Endothelial cell of umbilical vein (primary cell): Measurements from ENCODE around the gene MAP7D2. TPM values are rescaled to one million over a fixed set of nuclear protein-coding genes. Genes with fewer than 3 reads are reported as not detected.

Experiments used
- BruUV-seq: library from RNA; stranded (reverse); fragments of 400-500 nt; replicated peaks from 2 replicates; lab custom pipeline; 2021; lab: Mats Ljungman, UMichigan
- CTCF ChIA-PET: fragments of 300-600, 350-600 bp; sonication (Branson Sonifier 250); formaldehyde crosslinking; loops from one replicate; lab custom pipeline; 2021; ENCODE audit warnings: antibody characterized with exemption, inconsistent platforms; lab: Charles Lee
- POLR2A ChIA-PET: fragments of 300-600, 350-600 bp; sonication (Branson Sonifier 250); formaldehyde crosslinking; loops from one replicate; lab custom pipeline; 2021; ENCODE audit warnings: antibody characterized with exemption, inconsistent platforms; lab: Charles Lee
- DNase-seq: peaks from one replicate; pipeline ENCODE4 v3.0.0-alpha.2; 2011; ENCODE audit warnings: low read depth, low spot score
- FAIRE-seq: peaks from 2 replicates; lab custom pipeline; 2011; peaks lifted over from hg19 to GRCh38; lab: Jason Lieb, UNC
- H2AFZ ChIP-seq: 2 replicates; pipeline ENCODE4 v1.6.0; 2012; ENCODE audit warnings: low read depth, low read length, control low read depth, inconsistent platforms
- H3K27ac ChIP-seq: 2 replicates; pipeline ENCODE4 v1.5.1; 2011; ENCODE audit warnings: low read depth, mild to moderate bottlenecking, control low read depth, low read length, moderate library complexity; ENCODE audit not compliant: insufficient read depth
- H3K27me3 ChIP-seq, 2 experiments: 2 replicates each; pipeline versions ENCODE4 v1.6.0 to v1.6.1; 2011; ENCODE audit warnings: low read length in 2 of 2, mixed read lengths in 1 of 2; ENCODE audit not compliant: control insufficient read depth in 2 of 2, insufficient read depth in 2 of 2
- H3K36me3 ChIP-seq, 2 experiments: 2 replicates in 1 of 2; 3 replicates in 1 of 2; pipeline ENCODE4 v1.5.1; 2011; ENCODE audit warnings: low read length in 2 of 2, mild to moderate bottlenecking in 1 of 2, moderate library complexity in 1 of 2; ENCODE audit not compliant: control insufficient read depth in 2 of 2, insufficient read depth in 2 of 2; ENCODE audit errors: extremely low read depth in 1 of 2
- H3K4me1 ChIP-seq: 3 replicates; pipeline ENCODE4 v1.5.1; 2011; ENCODE audit warnings: mild to moderate bottlenecking, low read length; ENCODE audit not compliant: control insufficient read depth, insufficient read depth; ENCODE audit errors: extremely low read depth
- H3K4me2 ChIP-seq: 2 replicates; pipeline ENCODE4 v1.6.1; 2011; ENCODE audit warnings: low read length, control low read depth, mixed read lengths; ENCODE audit not compliant: insufficient read depth
- H3K4me3 ChIP-seq, 3 experiments: fragments of 200-600 bp in 1 of 3; sonication (generic), shearing (Covaris generic) in 1 of 3; replicated peaks in 1 of 3; 2 replicates each; pipeline ENCODE4 v1.5.1; 2011 to 2016; ENCODE audit warnings: control low read depth in 3 of 3, low read length in 3 of 3, mild to moderate bottlenecking in 2 of 3, inconsistent platforms in 1 of 3, low read depth in 1 of 3, moderate library complexity in 1 of 3; ENCODE audit not compliant: insufficient read depth in 1 of 3
- H3K79me2 ChIP-seq: 2 replicates; pipeline ENCODE4 v1.6.0; 2012; ENCODE audit warnings: low read length, inconsistent platforms; ENCODE audit not compliant: control insufficient read depth, insufficient read depth
- H3K9ac ChIP-seq: replicated peaks from 2 replicates; pipeline ENCODE3; 2011; ENCODE audit warnings: low read length, control low read depth; ENCODE audit not compliant: insufficient read depth; ENCODE audit errors: extremely low read depth
- H3K9me1 ChIP-seq: replicated peaks from 3 replicates; pipeline ENCODE4 v1.6.0; 2011; ENCODE audit warnings: mild to moderate bottlenecking, low read length; ENCODE audit not compliant: control insufficient read depth, insufficient read depth; ENCODE audit errors: extremely low read depth
- H3K9me3 ChIP-seq: replicated peaks from 2 replicates; pipeline ENCODE4 v1.5.1; 2012; ENCODE audit warnings: low read length, inconsistent platforms; ENCODE audit not compliant: control insufficient read depth, insufficient read depth
- H4K20me1 ChIP-seq: replicated peaks from 2 replicates; pipeline ENCODE3; 2011; ENCODE audit warnings: mild to moderate bottlenecking, low read length; ENCODE audit not compliant: control insufficient read depth, insufficient read depth; ENCODE audit errors: extremely low read depth
- CTCF ChIP-seq, 2 donors: IDR thresholded peaks; 1 replicate in 1 of 2; 2 replicates in 1 of 2; pipeline ENCODE4 v1.5.1; 2011; ENCODE audit warnings: low read length in 2 of 2, mild to moderate bottlenecking in 2 of 2, moderate library complexity in 2 of 2, control low read depth in 1 of 2, inconsistent platforms in 1 of 2, low read depth in 1 of 2; ENCODE audit not compliant: insufficient read depth in 1 of 2; ENCODE audit errors: extremely low read depth in 1 of 2
- EZH2 ChIP-seq: IDR thresholded peaks from 2 replicates; pipeline ENCODE4 v1.6.1; 2012; ENCODE audit warnings: borderline replicate concordance, low read depth, mild to moderate bottlenecking, moderate library complexity, low read length, inconsistent platforms; ENCODE audit not compliant: severe bottlenecking
- FOS ChIP-seq: IDR thresholded peaks from 2 replicates; pipeline ENCODE4 v1.6.1; 2011; ENCODE audit warnings: mild to moderate bottlenecking, low read length, moderate library complexity, borderline replicate concordance; ENCODE audit not compliant: insufficient read depth
- GATA2 ChIP-seq: IDR thresholded peaks from 2 replicates; pipeline ENCODE4 v1.7.0; 2011; ENCODE audit warnings: low read depth, mild to moderate bottlenecking, moderate library complexity, mixed read lengths, low read length; ENCODE audit not compliant: insufficient read length, insufficient read depth
- JUN ChIP-seq: IDR thresholded peaks from 2 replicates; pipeline ENCODE4 v1.6.1; 2011; ENCODE audit warnings: borderline replicate concordance, low read depth; ENCODE audit not compliant: insufficient read length, insufficient read depth
- MAX ChIP-seq: IDR thresholded peaks from 2 replicates; pipeline ENCODE4 v1.6.1; 2011; ENCODE audit not compliant: insufficient read depth, insufficient read length
- MYC ChIP-seq: IDR thresholded peaks from one replicate; pipeline ENCODE4 v1.6.1; 2011; ENCODE audit warnings: mild to moderate bottlenecking, low read depth, low read length
- POLR2A ChIP-seq: IDR thresholded peaks from 2 replicates; pipeline ENCODE4 v1.6.1; 2012; ENCODE audit warnings: low read depth, mild to moderate bottlenecking, control low read depth, low read length
- POLR2AphosphoS5 ChIP-seq: IDR thresholded peaks from 2 replicates; pipeline ENCODE4 v1.6.1; 2012; ENCODE audit warnings: low read depth, mild to moderate bottlenecking, control low read depth, low read length, moderate library complexity; ENCODE audit not compliant: insufficient read depth
- dilution Hi-C: fragments of 300-500 bp; cut with MboI; formaldehyde crosslinking; loops from one replicate; pipeline ENCODE4 v1.15.0; 2019; ENCODE audit warnings: low sequenced_read_pairs; ENCODE audit not compliant: extremely low pct_ligation_motif_present
- intact Hi-C: fragments of 100-400 bp; cut with micrococcal nuclease; formaldehyde crosslinking; loops from one replicate; pipeline ENCODE4 v1.10.0; 2022
- polyA plus RNA-seq, 4 experiments: library from polyadenylated mRNA; depleted of rRNA in 3 of 4; stranded (reverse) in 3 of 4; unstranded in 1 of 4; fragments of >200 nt; gene quantifications; 2 replicates each; pipeline versions ENCODE4 v1.2.1 to v1.2.3, GENCODE V29; 2011 to 2012; ENCODE audit warnings: missing spikeins in 1 of 4
- total RNA-seq: library from RNA; stranded (reverse); gene quantifications from 2 replicates; pipeline ENCODE4 v1.2.3, GENCODE V29; 2021

The MAP7D2 gene
- total and polyA plus RNA-seq, 2 donors (not counting 3 experiments of a cell fraction or from before 2014, with no cell fraction given) = 0.08 to 0.15 TPM

DNA sequence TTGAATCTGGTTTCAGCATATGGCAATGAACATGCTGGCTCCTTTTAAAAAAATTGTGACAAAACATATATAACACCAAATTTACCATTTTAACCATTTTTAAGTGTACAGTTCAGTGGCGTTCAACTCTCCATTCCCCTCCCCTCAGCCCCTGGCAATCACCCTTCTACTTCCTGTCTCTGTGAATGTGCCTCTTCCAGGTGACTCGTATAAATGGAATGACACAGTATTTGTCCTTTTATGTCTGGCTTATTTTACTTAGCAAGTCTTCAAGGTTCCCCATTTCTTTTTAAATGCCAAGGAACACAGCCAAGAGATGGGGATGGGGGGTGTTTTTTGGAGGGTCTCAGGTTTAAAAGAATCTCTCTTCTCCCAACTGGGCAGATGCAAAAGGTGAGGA, 90.4 kb downstream of the MAP7D2 start:
- BruUV-seq = no TSS peak
- TF ChIP-seq FOS = no peak
- no peak for TF ChIP-seq POLR2AphosphoS5
- no peak for TF ChIP-seq CTCF (IDR thresholded peaks at IDR 0.05; ENCODE audit: extremely low read depth in 1 of 2, insufficient read depth in 1 of 2, low read depth in 1 of 2, low read length in 2 of 2)
- no peak for TF ChIP-seq MAX
- TF ChIP-seq EZH2 = no peak
- no peak for TF ChIP-seq GATA2
- TF ChIP-seq JUN = no peak
- no peak for TF ChIP-seq POLR2A
- no peak for TF ChIP-seq MYC
- no peaks in the 10 kb centered on the region for H3K9me1 ChIP-seq
- intact Hi-C loops = no loop called here
- CTCF ChIA-PET = no interaction called here
- H3K79me2 ChIP-seq = no peaks in the 10 kb centered on the region
- POLR2A ChIA-PET = no interaction called here
- no peak overlapping the region for H3K27ac ChIP-seq
- DNase-seq (no peak), FAIRE-seq (no peak)
- no peaks in the 10 kb centered on the region for H3K9me3 ChIP-seq
- dilution Hi-C loops = no loop called here
- no peak overlapping the region for H3K4me2 ChIP-seq
- H4K20me1 ChIP-seq = no peaks in the 10 kb centered on the region
- no peak overlapping the region for H3K9ac ChIP-seq
- H3K4me1 ChIP-seq = no peaks in the 10 kb centered on the region
- H3K36me3 ChIP-seq = no peaks in the 10 kb centered on the region
- H3K27me3 ChIP-seq = no peaks in the 10 kb centered on the region
- H2AFZ ChIP-seq = no peak overlapping the region
- no peak overlapping the region for H3K4me3 ChIP-seq
